CD1c-positive myeloid dendritic cell (primary cell): ENCODE measurements around the gene ANKRD12.

Experiments used
- DNase-seq: peaks from one replicate; pipeline ENCODE4 v3.0.0-alpha.2; 2016; ENCODE audit errors: extremely low spot score

Gene ANKRD12

GRCh38 chr18:9106094-9106493 is 30.5 kb upstream of the ANKRD12 start:
- no peak for DNase-seq

- DNase-seq = peak; percentile 55
Observed at GRCh38 chr18:9106800-9107584, 29.6 kb upstream of the ANKRD12 start.

- no peak for DNase-seq
Observed at GRCh38 chr18:9108911-9109310, 27.7 kb upstream of the ANKRD12 start.

- peak; percentile 47 for DNase-seq
Observed at GRCh38 chr18:9109523-9109922, 27.1 kb upstream of the ANKRD12 start.

GRCh38 chr18:9113468-9114149 is 23.0 kb upstream of the ANKRD12 start:
- DNase-seq = peak; percentile 38

- DNase-seq = no peak
Observed at GRCh38 chr18:9115984-9116383, 20.6 kb upstream of the ANKRD12 start.

GRCh38 chr18:9117980-9118841 is 18.4 kb upstream of the ANKRD12 start:
- peak; percentile 84 for DNase-seq

GRCh38 chr18:9120796-9121195 is 15.8 kb upstream of the ANKRD12 start:
- no peak for DNase-seq

GRCh38 chr18:9123520-9123919 is 13.1 kb upstream of the ANKRD12 start:
- DNase-seq = no peak

- no peak for DNase-seq
Observed at GRCh38 chr18:9124824-9125223, 11.8 kb upstream of the ANKRD12 start.

- DNase-seq = no peak
Observed at GRCh38 chr18:9126337-9126736, 10.2 kb upstream of the ANKRD12 start.

GRCh38 chr18:9130195-9130594 is 6.4 kb upstream of the ANKRD12 start:
- no peak for DNase-seq

GRCh38 chr18:9130806-9131205 is 5.8 kb upstream of the ANKRD12 start:
- no peak for DNase-seq

- no peak for DNase-seq
Observed at GRCh38 chr18:9132628-9133027, 4.0 kb upstream of the ANKRD12 start.

GRCh38 chr18:9133225-9133624 is 3.4 kb upstream of the ANKRD12 start:
- DNase-seq = no peak

GRCh38 chr18:9135081-9135911 is 1.3 kb upstream of the ANKRD12 start:
- no peak for DNase-seq

- DNase-seq = no peak
Observed at GRCh38 chr18:9135912-9136314, 668 bp upstream of the ANKRD12 start.

GRCh38 chr18:9137168-9138066 is 836 bp downstream of the ANKRD12 start:
- peak; percentile 90 for DNase-seq

- no peak for DNase-seq
Observed at GRCh38 chr18:9139400-9140039, 2.9 kb downstream of the ANKRD12 start.

GRCh38 chr18:9140381-9140780 is 3.8 kb downstream of the ANKRD12 start:
- DNase-seq = no peak
